ENCODE measurements around the gene ORC3. TPM values are rescaled to one million over a fixed set of nuclear protein-coding genes. Genes with fewer than 3 reads are reported as not detected.
A peak's percentile ranks its signal among the peaks of the same experiment; 100 is the strongest.

The ORC3 gene
- total RNA-seq, 1 donor from 2014 or later: 18.7 TPM

- DNase-seq (no peak), ATAC-seq (no peak)
- intact Hi-C loops (cut with micrococcal nuclease): no loop called here
Measured at GRCh38 chr6:87654875-87655454, 65.0 kb downstream of the ORC3 start.

DNA sequence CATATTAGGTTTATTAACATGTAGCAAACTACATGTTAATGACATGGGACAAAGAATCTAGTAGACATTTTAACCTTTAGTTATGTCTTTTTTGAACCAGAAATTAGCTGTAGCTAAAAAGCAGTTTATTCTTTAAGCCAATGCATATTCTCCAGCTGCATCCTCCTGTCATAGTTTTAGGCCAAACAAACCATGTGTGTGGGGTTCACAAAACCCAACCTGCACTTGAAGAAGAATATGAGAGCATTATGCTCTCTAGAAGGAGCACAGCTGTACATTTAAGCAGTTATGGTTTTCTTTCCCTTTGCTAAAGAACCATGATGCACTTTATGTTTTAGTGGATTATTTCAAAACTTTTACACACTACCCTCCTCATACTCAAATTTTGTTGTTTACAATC, 65.9 kb downstream of the ORC3 start:
- intact Hi-C loops (cut with micrococcal nuclease): no loop called here
- ATAC-seq: no peak
- DNase-seq: no peak

- intact Hi-C loops (cut with micrococcal nuclease): no loop called here
Measured at GRCh38 chr6:87656857-87657256, 66.9 kb downstream of the ORC3 start.

DNA sequence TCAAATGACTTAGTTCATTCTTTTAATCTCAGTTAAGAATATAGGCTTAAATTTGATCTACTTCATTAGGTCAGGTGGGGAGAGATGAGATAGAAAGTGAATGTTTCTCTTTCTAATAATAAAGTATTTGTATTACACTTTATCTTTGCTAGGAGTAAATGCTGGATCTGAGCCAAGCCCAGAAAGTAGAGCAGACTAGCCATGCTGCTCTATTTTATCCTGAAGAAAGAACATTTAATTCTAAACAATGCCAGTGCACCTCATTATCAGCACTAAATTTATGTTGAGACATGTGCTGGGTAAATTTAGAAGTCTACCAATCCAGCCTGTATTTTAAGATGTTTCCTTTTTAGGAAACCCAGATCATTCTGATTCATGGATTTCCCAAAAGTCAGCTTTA, 68.6 kb downstream of the ORC3 start:
- intact Hi-C loops (cut with micrococcal nuclease): no loop called here
- ATAC-seq (peak; percentile 59), DNase-seq (no peak)

More at GRCh38 chr6:87656857-87657256, 66.9 kb downstream of the ORC3 start:
- DNase-seq (no peak), ATAC-seq (no peak)

- intact Hi-C loops (cut with micrococcal nuclease): no loop called here
- DNase-seq: no peak
- peak; percentile 16 for ATAC-seq
Measured at GRCh38 chr6:87660226-87660911, 70.4 kb downstream of the ORC3 start.

DNA sequence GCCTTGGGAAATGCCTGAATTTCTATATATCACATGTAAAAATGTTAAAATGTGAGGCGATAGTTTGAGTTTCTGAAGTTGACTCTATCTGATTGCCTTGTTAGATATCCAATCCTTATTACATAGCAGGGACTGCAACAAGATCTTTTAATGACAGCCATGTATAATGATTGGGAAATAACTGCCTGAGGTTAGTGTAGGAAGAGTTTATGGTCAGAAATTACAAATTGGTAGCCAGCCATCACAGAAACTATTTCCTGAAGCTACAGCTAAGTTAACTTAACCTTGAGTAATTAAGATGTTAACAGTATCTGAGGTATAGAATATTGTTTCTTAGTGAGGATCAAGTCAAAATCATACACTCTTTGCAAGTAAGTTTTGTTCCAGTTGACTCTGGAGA, 71.1 kb downstream of the ORC3 start:
- intact Hi-C loops (cut with micrococcal nuclease): no loop called here
- DNase-seq (no peak), ATAC-seq (no peak)

DNA sequence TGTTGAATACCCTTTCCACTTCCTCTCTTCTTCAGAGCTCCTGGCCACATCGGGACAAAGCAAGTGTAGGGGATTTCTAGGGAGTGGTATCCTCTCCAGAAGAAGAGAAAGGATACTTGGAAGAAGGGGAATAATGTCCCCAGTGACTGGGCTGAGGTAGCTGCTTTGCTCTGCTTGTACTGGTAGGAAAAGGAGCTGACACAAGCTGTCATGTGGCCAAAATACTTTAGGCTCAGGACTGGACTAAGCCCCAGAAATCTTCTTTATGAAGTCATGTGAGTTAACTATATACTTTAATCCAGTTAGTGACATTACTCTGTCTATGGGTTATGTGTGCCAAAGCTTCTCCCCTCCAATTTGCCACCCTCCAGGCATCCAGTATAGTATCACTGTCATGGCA, 71.6 kb downstream of the ORC3 start:
- DNase-seq (no peak), ATAC-seq (peak; percentile 44)
- intact Hi-C loops (cut with micrococcal nuclease): no loop called here

DNA sequence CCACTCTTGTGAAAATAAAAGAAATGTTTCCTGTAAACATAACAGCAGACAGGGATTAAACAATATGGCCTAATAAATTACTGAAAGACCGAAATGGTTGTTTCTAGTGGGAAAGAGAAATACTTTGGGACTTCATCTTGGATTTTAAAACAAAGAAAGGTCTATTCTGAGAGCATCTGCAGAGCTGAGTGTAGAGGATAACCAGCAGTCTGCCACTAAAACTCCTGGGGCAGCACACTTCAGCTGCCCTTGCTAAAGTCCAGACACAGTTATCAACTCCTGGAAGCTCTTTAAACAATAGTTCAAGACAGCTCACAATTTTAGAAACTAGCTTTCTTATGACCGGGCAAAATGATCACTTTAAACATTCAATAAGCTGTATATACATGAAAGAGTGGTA, 73.5 kb downstream of the ORC3 start:
- ATAC-seq (peak; percentile 58), DNase-seq (no peak)
- intact Hi-C loops (cut with micrococcal nuclease): no loop called here

- no peak for DNase-seq
- intact Hi-C loops (cut with micrococcal nuclease): no loop called here
Measured at GRCh38 chr6:87664921-87665485, 75.1 kb downstream of the ORC3 start.

GRCh38 chr6:87667032-87667431, 77.1 kb downstream of the ORC3 start:
- ATAC-seq: no peak
- DNase-seq: no peak
- intact Hi-C loops (cut with micrococcal nuclease): no loop called here

More at GRCh38 chr6:87664921-87665485, 75.1 kb downstream of the ORC3 start:
- no peak for ATAC-seq

DNA sequence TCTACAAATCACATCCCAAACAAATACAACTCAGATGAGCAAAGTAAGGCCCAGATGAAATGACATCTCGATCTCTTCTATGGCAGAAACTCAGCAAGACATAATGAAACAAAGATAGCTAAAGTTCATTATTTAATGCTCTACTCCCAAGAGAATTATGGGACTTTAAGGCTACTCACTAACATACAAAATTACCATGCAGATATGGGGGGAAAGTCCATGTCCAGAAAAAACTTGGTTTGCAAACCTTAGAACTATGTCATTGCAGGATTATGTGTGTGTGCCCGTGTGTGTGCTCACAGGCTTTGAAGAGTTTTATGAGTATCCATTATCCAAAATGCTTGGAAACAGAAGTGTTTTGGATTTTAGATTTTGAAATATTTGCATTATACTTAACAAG, 78.1 kb downstream of the ORC3 start:
- ATAC-seq (no peak), DNase-seq (no peak)
- intact Hi-C loops (cut with micrococcal nuclease): no loop called here

GRCh38 chr6:87669051-87669450, 79.1 kb downstream of the ORC3 start:
- DNase-seq (no peak), ATAC-seq (no peak)
- intact Hi-C loops (cut with micrococcal nuclease): no loop called here

DNA sequence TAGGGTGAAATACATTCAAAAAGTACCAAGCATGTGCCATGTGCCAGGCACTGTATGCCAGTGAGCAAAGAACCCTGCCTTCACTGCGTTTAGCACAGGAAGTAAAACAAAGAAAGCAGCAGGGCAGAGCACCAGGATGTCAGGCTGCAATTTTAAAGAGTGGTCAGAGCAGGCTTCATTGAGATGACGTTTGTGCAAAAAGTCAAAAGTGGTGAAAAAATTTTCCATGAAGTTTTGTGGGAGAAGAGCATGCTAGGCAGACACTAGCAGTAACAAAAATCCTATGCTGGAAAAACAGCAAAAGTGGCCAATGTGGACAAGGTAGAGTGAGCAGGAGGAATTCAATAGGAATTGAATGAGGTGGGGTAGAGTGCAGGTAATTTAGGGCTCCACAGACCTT, 80.8 kb downstream of the ORC3 start:
- intact Hi-C loops (cut with micrococcal nuclease): no loop called here
- ATAC-seq (no peak), DNase-seq (no peak)

DNA sequence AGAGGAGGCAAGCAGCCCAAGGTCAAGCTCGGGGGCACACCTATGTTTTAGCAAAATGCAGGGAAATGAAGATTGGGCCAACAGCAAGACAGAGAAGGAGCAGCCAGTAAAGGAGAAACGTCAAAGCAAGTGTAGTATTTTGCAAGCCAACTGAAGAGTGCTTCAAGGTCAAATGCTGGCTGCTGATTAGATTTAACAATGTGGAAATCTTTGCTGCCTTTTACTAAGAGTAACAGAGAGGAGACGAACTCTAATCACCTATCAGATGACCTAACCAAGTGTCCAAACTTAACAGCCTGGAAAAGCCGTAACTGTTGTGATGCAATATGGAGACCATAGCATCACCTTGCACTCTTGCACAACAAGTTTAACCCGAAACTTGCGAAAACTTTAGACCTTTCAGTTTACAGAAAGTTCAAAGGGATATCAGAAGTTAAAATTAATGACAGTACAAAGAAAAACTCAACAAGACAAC, 81.7 kb downstream of the ORC3 start:
- ATAC-seq: peak; percentile 17
- intact Hi-C loops (cut with micrococcal nuclease): no loop called here
- DNase-seq: no peak

GRCh38 chr6:87672641-87673040, 82.7 kb downstream of the ORC3 start:
- DNase-seq: no peak
- intact Hi-C loops (cut with micrococcal nuclease): no loop called here
- no peak for ATAC-seq

GRCh38 chr6:87673237-87673636, 83.3 kb downstream of the ORC3 start:
- DNase-seq (no peak), ATAC-seq (no peak)
- intact Hi-C loops (cut with micrococcal nuclease): no loop called here

- ATAC-seq (no peak), DNase-seq (no peak)
- intact Hi-C loops (cut with micrococcal nuclease): no loop called here
Measured at GRCh38 chr6:87674290-87674689, 84.4 kb downstream of the ORC3 start.

DNA sequence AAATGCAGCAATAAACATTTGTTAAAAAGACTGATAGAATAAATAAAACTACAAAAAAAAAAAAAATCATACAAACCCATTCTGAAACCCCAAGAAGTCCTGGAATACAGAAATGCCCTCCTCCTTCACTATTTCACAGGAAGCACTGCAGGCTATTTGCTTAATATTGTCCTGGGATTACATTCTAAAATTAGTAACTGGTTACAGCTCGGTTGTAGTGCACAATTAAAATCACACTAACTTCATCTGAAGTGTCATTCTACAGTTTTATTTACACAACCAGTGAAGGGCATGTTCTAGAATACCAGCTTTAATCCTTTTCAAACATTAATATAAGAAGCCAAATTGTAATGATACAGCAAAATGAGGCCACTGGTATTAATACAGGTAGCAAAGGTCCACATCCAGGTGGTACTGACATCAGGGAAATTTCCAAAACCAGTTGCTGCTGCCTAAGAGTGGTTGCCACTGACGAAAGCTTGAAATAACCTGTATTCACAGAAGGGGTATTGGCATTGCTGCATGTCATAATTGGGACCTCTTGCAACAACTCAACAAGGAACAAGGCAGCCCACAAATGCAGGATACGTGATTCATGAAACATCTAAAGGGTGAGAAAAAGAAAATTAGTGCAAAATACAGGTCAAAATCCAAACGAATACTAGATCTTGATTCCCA, 85.2 kb downstream of the ORC3 start:
- intact Hi-C loops (cut with micrococcal nuclease): no loop called here
- ATAC-seq: peak; percentile 53
- no peak for DNase-seq

DNA sequence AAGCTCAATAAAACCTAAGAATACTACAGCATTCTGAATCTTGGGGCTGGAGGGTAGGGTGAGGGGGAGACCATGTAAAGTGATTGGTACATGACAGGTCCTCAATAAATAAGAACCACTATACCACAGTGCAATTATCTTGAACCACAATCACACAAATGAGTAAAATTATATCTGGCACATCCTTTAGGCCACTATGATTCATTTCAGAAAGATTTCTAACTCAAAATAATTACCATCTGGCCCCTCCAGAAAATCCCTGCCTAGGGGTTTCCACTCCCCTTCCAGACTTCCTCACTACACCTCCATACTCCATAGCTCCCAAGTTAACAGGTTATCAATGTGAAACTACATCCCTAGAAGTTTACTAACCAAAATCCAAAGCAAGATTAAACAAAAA, 92.4 kb downstream of the ORC3 start:
- ATAC-seq: no peak
- intact Hi-C loops (cut with micrococcal nuclease): no loop called here

GRCh38 chr6:87683890-87684289, 94.0 kb downstream of the ORC3 start:
- no peak for ATAC-seq
- no peak for DNase-seq
- intact Hi-C loops (cut with micrococcal nuclease): no loop called here

More for the DNA sequence above, 92.4 kb downstream of the ORC3 start:
- no peak for DNase-seq
